Uterus (tissue), 2 donors: ENCODE measurements around the gene ZNF729.
"Not testable (repeated sequence)": the region's sequence is repeated elsewhere in the genome, so short reads cannot be mapped to it uniquely, and the experiment has no call there.

Experiments
- POLR2A ChIP-seq, 2 donors: fragments of 450-650 bp; IDR thresholded peaks; one replicate each; pipeline ENCODE4 v1.6.1; 2016; ENCODE audit warnings: antibody characterized with exemption in 2 of 2, mild to moderate bottlenecking in 1 of 2, moderate library complexity in 1 of 2
- TF ChIP-seq, protein P1 (sequence below), 4 experiments: fragments of 200-600 bp in 2 of 4; fragments of 450-650 bp in 2 of 4; sonication (generic) in 2 of 4; IDR thresholded peaks; one replicate each; pipeline ENCODE4 v1.5.1; 2016 to 2019; ENCODE audit warnings: antibody characterized with exemption in 4 of 4, mild to moderate bottlenecking in 2 of 4, moderate library complexity in 1 of 4

DNA sequence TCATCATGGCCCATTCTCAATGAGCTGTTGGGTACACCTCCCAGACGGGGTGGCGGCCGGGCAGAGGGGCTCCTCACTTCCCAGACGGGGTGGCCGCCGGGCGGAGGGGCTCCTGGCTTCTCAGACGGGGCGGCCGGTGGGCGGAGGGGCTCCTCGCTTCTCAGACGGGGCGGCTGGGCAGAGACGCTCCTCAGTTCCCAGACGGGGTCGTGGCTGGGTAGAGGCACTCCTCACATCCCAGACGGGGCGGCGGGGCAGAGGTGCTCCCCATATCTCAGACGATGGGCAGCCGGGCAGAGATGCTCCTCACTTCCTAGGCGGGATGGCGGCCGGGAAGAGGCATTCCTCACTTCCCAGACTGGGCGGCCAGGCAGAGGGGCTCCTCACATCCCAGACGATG lies 35.3 kb downstream of the ZNF729 start:
- TF ChIP-seq, protein P1, sequence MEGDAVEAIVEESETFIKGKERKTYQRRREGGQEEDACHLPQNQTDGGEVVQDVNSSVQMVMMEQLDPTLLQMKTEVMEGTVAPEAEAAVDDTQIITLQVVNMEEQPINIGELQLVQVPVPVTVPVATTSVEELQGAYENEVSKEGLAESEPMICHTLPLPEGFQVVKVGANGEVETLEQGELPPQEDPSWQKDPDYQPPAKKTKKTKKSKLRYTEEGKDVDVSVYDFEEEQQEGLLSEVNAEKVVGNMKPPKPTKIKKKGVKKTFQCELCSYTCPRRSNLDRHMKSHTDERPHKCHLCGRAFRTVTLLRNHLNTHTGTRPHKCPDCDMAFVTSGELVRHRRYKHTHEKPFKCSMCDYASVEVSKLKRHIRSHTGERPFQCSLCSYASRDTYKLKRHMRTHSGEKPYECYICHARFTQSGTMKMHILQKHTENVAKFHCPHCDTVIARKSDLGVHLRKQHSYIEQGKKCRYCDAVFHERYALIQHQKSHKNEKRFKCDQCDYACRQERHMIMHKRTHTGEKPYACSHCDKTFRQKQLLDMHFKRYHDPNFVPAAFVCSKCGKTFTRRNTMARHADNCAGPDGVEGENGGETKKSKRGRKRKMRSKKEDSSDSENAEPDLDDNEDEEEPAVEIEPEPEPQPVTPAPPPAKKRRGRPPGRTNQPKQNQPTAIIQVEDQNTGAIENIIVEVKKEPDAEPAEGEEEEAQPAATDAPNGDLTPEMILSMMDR (IDR thresholded peaks at IDR 0.05) = not testable (repeated sequence)
- TF ChIP-seq POLR2A (IDR thresholded peaks at IDR 0.05) = not testable (repeated sequence)
